ENCODE results near the gene E4F1. TPM values are rescaled to one million over a fixed set of nuclear protein-coding genes. Genes with fewer than 3 reads are reported as not detected.
A peak's percentile ranks its signal among the peaks of the same experiment; 100 is the strongest.

E4F1 gene
- total and polyA plus RNA-seq, 2 of the 13 experiments (the other 11 are each of a cell fraction or from before 2014, with no cell fraction given) = 13.8 to 19.5 TPM

GRCh38 chr16:2237102-2237482 lies 13.7 kb downstream of the E4F1 start (continued):
- TF ChIP-seq SIN3B (IDR thresholded peaks at IDR 0.05; ENCODE audit: low read length) = no peak
- TF ChIP-seq NONO (IDR thresholded peaks at IDR 0.05) = no peak
- TF ChIP-seq NONO (CRISPR knock-in tag; conservative IDR thresholded peaks at IDR 0.05) = 0 out of 2 replicates have a peak, but pooled peaks have one; percentile 3
- no peak for TF ChIP-seq HOXA9 (CRISPR knock-in tag; IDR thresholded peaks at IDR 0.05; ENCODE audit: borderline replicate concordance)
- TF ChIP-seq TIGD3 (CRISPR knock-in tag; IDR thresholded peaks at IDR 0.05; ENCODE audit: borderline replicate concordance) = no peak
- TF ChIP-seq KDM3A (CRISPR knock-in tag; IDR thresholded peaks at IDR 0.05; ENCODE audit: low read depth) = no peak

DNA sequence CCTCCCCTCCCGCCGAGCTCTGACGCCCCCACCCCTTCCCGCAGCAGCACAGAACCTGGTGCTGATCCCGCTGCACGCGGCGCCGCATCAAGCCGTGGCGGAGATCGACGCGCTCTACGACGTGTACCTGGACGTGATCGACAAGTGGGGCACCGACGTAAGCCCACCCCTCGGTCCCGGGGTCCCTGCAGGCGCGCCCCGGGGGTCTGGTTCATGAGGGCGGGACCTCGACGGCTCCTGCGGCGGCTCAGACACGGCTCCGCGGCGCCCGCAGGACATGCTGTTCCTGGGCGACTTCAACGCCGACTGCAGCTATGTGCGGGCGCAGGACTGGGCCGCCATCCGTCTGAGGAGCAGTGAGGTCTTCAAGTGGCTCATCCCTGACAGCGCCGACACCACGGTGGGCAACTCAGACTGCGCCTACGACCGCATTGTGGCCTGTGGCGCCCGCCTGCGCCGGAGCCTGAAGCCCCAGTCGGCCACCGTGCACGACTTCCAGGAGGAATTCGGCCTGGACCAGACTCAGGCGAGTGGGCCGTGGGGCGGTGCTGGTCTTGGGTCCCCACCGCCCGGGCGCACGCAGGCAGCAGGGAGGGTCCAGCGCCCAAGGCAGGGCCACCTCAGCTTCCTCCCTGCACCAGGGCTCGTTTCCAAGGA lies 14.2 kb downstream of the E4F1 start:
- CTCF ChIA-PET (ENCODE audit: low intra/inter-chr PET ratio, low total read pairs) = no interaction called here
- Histone ChIP-seq H3K27ac (ENCODE audit: extremely low read length, insufficient read depth, low read length) (no peak overlapping the region), H3K36me3 (replicated peaks in 1 of 2; ENCODE audit: control insufficient read depth in 1 of 2, insufficient read depth in 2 of 2, low read length in 2 of 2) (peaks cover 3 to 13% of the 10 kb centered on the region in 2 experiments; a peak in 4 of 5 replicates), H3K4me1 (ENCODE audit: insufficient read depth, low read length) (peaks cover 31% of the 10 kb centered on the region), H3K27me3 (ENCODE audit: control insufficient read depth in 1 of 2, insufficient read depth in 2 of 2, low read length in 2 of 2) (no peaks in the 10 kb centered on the region), H3K4me2 (ENCODE audit: low read depth, low read length) (no peak overlapping the region), H2AFZ (ENCODE audit: low read length) (no peak overlapping the region), H3K9me3 (ENCODE audit: low read length) (no peaks in the 10 kb centered on the region), H4K20me1 (ENCODE audit: insufficient read depth, low read length) (0 out of 2 replicates have a peak, but pooled peaks cover 2% of the 10 kb centered on the region), H3K9ac (ENCODE audit: insufficient read depth, low read depth, low read length) (no peak overlapping the region), H3K4me3 (replicated peaks in 1 of 3; ENCODE audit: insufficient read depth in 1 of 3, low read depth in 2 of 3, low read length in 3 of 3) (no peak overlapping the region), H3K79me2 (ENCODE audit: insufficient read depth, low read length) (no peaks in the 10 kb centered on the region)
- ATAC-seq = no peak; the same call in 2 of the 3 replicates
- no peak for DNase-seq (ENCODE audit: low spot score)
- no peak for FAIRE-seq
- in situ Hi-C loops (cut with HindIII; ENCODE audit: extremely low pct_ligation_motif_present, low pct_unique_long_range_greater_than_20kb) (no loop called here), intact Hi-C loops (cut with micrococcal nuclease; ENCODE audit: unreplicated experiment) (no loop called here)
- TF ChIP-seq, protein P1, sequence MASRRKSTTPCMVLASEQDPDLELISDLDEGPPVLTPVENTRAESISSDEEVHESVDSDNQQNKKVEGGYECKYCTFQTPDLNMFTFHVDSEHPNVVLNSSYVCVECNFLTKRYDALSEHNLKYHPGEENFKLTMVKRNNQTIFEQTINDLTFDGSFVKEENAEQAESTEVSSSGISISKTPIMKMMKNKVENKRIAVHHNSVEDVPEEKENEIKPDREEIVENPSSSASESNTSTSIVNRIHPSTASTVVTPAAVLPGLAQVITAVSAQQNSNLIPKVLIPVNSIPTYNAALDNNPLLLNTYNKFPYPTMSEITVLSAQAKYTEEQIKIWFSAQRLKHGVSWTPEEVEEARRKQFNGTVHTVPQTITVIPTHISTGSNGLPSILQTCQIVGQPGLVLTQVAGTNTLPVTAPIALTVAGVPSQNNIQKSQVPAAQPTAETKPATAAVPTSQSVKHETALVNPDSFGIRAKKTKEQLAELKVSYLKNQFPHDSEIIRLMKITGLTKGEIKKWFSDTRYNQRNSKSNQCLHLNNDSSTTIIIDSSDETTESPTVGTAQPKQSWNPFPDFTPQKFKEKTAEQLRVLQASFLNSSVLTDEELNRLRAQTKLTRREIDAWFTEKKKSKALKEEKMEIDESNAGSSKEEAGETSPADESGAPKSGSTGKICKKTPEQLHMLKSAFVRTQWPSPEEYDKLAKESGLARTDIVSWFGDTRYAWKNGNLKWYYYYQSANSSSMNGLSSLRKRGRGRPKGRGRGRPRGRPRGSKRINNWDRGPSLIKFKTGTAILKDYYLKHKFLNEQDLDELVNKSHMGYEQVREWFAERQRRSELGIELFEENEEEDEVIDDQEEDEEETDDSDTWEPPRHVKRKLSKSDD (CRISPR knock-in tag; IDR thresholded peaks at IDR 0.05; ENCODE audit: low read depth) = 0 out of 2 replicates have a peak, but pooled peaks have one; percentile 52
- TF ChIP-seq AGO2 (optimal IDR thresholded peaks at IDR 0.05; ENCODE audit: low read depth, low read length) (peak; percentile 77), ZNF761 (CRISPR knock-in tag; conservative IDR thresholded peaks at IDR 0.05) (no peak), SRY (CRISPR knock-in tag; IDR thresholded peaks at IDR 0.05) (no peak), KDM5B (CRISPR knock-in tag; IDR thresholded peaks at IDR 0.05; ENCODE audit: borderline replicate concordance) (no peak), POLR2G (IDR thresholded peaks at IDR 0.05; ENCODE audit: low read depth, low read length) (peak; percentile 5; the same call in 1 of the 2 replicates), ZFP62 (CRISPR knock-in tag; IDR thresholded peaks at IDR 0.05) (no peak), AKAP8 (CRISPR knock-in tag; IDR thresholded peaks at IDR 0.05) (peak; percentile 71; the same call in 1 of the 2 replicates), YEATS4 (CRISPR knock-in tag; IDR thresholded peaks at IDR 0.05; ENCODE audit: borderline replicate concordance) (no peak), AGO1 (IDR thresholded peaks at IDR 0.05; ENCODE audit: low read depth, low read length, poor library complexity, severe bottlenecking) (peak; percentile 69), ATF7-NPFF (CRISPR knock-in tag; IDR thresholded peaks at IDR 0.05; ENCODE audit: low read depth) (no peak)
- WGBS (ENCODE audit: low lambda C conversion rate) = 84% methylated on average over 31 of the region's 65 CpGs
- BruUV-seq (replicated peaks) = no TSS peak
- POLR2A ChIA-PET = interaction anchor here (1.9 to 3.5 kb wide), 2 partner anchors 11 to 13 kb away, joined by 11 to 16 read pairs; partner anchors contain the start of gene ECI1
